HG03159 (cell line): Measurements from ENCODE around the gene RBMY1D.
"Not testable (repeated sequence)": the region's sequence is repeated elsewhere in the genome, so short reads cannot be mapped to it uniquely, and the experiment has no call there.

ENCODE experiments used
- ATAC-seq: cut with Tn5 transposase; IDR thresholded peaks from one replicate; pipeline ENCODE4 v1.9.1; 2021; ENCODE audit warnings: mild to moderate bottlenecking, moderate library complexity; ENCODE audit not compliant: unreplicated experiment

RBMY1D gene

DNA sequence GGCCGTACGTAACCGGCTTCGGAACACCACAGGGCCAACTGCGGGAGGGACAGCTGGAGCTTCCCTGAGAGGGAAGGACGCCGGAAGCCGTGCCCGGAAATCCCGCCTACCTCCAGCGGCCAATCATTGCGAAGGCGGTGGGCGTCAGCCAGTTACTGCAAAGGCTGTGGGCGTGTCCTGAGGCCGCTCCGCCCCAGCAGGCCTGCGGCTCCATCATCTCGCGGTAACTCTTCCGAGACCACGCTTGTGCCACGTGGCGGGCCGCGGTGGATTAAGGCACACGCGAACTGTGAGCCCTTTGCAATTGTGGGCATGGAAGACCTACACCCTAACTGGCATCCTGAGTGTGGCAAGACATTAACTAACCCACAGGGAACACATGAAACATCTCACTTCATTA, at the start of gene RBMY1D:
RBMY1D (minus strand) TSS at position 101 of the 400 bp plus-strand sequence. CDS start 2,013 bp downstream, outside the sequence.
- not testable (repeated sequence) for ATAC-seq

DNA sequence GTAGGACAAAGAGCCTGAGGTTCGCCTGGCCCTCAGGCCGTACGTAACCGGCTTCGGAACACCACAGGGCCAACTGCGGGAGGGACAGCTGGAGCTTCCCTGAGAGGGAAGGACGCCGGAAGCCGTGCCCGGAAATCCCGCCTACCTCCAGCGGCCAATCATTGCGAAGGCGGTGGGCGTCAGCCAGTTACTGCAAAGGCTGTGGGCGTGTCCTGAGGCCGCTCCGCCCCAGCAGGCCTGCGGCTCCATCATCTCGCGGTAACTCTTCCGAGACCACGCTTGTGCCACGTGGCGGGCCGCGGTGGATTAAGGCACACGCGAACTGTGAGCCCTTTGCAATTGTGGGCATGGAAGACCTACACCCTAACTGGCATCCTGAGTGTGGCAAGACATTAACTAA, 23.6 kb upstream of the RBMY1D start, which contains the start of gene RBMY1E:
RBMY1E (minus strand) TSS at position 101 of the 400 bp plus-strand sequence. CDS start 1,978 bp downstream, outside the sequence.
- ATAC-seq: not testable (repeated sequence)

DNA sequence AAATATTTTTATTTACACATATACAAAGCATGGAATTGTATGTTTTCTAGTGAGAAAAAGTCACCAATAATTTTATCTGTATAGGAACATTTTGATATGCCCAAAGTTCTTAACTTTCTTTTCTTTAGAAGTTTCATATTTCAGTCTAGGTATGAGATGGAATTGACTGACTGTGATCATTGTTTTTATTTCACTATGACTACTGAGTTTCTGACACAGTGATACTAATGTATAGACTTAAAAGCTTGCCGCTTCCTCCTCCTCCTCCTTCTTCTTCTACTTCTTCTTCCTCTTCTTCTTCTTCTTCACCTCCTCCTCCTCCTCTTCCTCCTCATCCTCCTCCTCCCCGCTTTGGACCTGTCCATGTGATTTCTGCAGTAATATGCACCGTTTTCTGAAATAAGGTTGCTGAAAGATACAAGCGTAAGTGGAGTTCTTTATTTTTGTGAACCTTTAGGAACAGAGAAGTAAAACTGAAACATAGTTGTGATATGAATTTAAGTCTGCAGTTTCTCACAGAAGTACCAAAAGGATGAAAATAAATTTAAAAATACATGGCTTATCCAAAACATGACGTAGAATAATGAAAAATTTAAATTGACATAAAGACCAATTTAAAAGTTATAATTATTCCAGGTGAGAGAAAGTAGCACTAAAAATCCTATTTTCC, 24.8 kb downstream of the RBMY1D start:
- ATAC-seq: not testable (repeated sequence)

DNA sequence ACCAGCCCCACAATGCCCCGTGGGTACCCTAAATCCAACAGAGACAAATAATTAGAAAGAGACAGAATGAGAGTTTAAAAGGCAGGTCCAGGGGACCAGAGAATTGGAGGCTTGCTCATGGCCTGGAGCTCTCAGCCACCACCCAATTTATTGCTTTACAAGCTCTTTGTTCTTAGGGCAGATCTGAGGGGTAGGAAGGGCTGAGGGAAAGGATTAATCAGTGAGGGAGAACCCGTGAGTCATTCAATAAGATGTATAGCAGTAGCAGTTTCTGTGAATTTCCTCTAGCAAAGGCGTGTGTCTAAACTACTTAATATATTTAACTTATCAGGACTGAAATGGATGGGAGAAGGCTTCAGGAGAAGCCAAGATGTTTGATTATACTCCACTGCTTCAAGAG, 48.8 kb downstream of the RBMY1D start:
- ATAC-seq: no peak

DNA sequence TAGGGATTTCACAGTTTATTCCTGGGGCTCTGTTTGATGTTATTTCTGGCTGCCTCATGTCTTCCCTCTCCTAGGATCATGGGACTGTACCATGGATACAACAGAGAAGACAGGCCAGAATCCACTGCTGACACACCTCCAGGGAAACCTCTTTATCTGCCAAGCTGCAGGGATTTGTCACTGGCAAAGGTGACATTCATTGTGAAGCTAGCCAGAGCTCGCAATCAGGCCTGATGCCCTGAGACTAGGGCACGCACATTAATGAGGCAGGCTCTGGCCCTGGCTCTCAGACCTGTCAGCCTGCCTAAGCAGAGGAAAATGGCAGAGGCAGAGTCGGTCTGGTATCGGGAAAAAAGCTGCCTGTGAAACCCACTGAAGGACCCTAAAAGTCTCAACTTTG, 52.2 kb downstream of the RBMY1D start:
- ATAC-seq: no peak

DNA sequence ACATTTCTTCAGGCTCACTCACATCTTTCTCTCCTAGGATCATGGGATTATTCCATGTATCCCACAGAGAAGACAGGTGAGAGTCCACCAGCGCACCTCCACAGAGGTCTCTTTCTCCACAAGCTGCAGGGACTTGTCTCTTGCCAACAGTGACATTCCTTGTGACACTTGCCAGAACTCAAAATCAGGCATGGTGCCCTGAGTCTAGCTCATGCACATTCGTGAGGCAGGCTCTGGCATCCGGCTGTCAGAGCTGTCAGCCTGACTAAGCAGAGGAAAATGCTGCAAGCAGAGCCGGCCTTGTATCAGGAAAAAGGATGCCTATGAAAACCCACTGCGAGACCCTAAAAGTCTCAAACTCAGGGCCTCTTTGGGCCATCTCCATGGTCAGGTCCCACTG, 54.8 kb downstream of the RBMY1D start:
- ATAC-seq: no peak

DNA sequence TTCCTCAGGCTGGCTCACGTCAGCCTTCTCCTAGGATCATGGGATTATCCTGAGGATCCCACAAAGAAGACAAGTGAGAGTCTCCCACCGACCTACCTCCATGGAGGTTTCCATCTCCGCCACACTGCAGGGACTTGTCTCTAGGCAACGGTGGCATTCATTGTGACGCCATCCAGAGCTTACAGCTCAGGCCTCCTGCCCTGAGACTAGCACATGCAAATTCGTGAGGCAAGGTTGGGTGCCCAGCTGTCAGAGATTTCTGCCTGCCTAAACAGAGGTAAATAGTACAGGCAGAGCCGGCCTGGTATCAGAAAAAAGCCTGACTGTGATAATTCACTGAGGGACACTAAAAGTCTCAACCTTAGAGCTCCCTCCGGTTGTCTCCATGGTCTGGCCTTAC, 58.0 kb downstream of the RBMY1D start:
- no peak for ATAC-seq

DNA sequence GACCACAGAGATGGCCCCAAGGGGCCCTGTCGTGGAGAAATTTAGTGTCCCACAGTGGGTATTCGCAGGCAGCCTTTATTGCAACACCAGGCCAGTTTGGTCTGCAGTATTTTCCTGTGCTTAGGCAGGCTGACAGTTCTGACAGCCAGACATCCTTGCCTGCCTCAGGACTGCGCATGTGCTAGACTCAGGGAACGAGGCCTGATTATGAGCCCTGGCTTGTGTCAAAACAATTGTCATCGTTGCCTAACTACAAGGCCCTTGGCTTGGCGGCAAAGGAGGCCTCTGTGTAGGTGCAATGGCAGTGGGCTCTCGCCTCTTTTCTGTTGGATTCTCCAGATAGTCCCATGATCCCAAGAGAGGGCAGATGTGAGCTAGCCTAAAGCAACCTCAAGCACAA, 59.3 kb downstream of the RBMY1D start:
- ATAC-seq: no peak
